ENCODE measurements around the gene FER. TPM values are rescaled to one million over a fixed set of nuclear protein-coding genes. Genes with fewer than 3 reads are reported as not detected.

Gene FER
- total RNA-seq, 1 donor from 2014 or later, result 12.3 TPM

DNA sequence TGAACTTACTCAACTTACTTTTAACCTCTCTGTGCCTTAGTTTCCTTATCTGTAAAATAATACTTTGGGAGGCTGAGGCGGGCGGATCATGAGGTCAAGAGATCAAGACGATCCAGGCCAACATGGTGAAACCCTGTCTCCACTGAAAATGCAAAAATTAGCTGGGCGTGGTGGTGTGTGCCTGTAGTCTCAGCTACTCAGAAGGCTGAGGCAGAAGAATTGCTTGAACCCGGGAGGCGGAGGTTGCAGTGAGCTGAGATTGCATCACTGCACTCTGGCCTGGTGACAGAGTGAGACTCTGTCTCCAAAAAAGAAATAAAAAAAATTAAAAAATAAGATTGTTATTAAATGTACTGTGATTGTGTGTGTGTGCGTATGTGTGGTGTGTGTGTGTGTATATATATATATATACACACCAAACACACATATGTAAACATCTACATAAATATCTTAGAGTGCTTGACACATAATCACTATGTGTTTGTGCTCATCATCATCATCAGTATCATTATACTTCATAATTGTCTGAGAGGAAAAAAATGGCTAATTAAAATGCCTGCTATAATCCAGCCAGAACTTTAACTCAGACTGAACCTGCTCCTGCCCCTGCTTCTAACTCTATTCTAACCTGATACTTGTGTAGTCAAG is 312.8 kb downstream of the FER start:
- ATAC-seq (no peak), DNase-seq (no peak)
- intact Hi-C loops (cut with micrococcal nuclease), result no loop called here

GRCh38 chr5:109062664-109063063 is 315.0 kb downstream of the FER start:
- no peak for DNase-seq
- peak; percentile 58 for ATAC-seq
- intact Hi-C loops (cut with micrococcal nuclease), result no loop called here

GRCh38 chr5:109063223-109063622 is 315.5 kb downstream of the FER start:
- ATAC-seq (no peak), DNase-seq (no peak)
- intact Hi-C loops (cut with micrococcal nuclease), result no loop called here

- no peak for ATAC-seq
- intact Hi-C loops (cut with micrococcal nuclease), result no loop called here
- DNase-seq, result no peak
Measured at GRCh38 chr5:109076741-109077140, 329.0 kb downstream of the FER start.

- intact Hi-C loops (cut with micrococcal nuclease), result no loop called here
- no peak for ATAC-seq
- DNase-seq, result no peak
Measured at GRCh38 chr5:109078448-109078847, 330.8 kb downstream of the FER start.

DNA sequence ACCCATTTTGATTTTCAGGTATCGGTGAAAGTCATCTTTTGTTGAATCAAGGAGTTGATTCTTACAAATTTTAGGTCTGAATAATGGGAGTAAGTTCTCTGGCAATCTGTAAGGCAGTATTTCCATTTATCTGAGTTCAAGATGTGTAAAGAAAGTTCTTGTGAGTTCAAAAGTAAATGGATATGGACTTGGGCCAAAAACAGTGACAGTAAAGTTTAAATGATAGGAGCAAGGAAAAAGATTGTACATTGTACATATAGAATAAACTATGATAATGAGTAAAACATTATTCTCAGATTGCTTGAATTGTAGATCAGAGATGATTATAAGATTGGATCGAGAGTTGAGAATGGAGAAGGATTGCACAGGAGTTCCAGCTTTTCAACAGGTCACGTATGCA is 332.8 kb downstream of the FER start:
- DNase-seq, result no peak
- intact Hi-C loops (cut with micrococcal nuclease), result no loop called here
- ATAC-seq, result no peak

GRCh38 chr5:109080896-109081295 is 333.2 kb downstream of the FER start:
- intact Hi-C loops (cut with micrococcal nuclease), result no loop called here

DNA sequence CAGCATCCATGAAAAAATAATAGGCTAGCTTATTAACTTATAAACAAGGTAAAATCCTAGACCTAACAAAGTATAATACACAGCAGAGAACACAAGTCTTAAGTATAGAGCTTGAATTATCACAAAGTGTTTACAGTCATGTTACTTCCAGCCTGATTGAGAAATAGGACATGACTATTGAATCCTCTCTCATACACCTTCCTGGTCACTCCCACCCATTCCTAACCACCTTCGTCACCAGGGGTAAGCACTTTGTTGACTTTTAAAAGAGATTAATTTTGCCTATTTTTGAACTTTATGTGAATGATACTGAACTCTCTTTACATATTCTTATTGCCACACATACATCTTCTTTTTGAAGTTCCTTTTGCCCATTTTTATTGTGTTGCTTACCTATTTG is 336.2 kb downstream of the FER start:
- DNase-seq, result no peak
- intact Hi-C loops (cut with micrococcal nuclease), result no loop called here
- no peak for ATAC-seq

More at GRCh38 chr5:109080896-109081295, 333.2 kb downstream of the FER start:
- no peak for ATAC-seq
- no peak for DNase-seq

GRCh38 chr5:109089191-109089590 is 341.5 kb downstream of the FER start:
- ATAC-seq (no peak), DNase-seq (no peak)
- intact Hi-C loops (cut with micrococcal nuclease), result no loop called here

DNA sequence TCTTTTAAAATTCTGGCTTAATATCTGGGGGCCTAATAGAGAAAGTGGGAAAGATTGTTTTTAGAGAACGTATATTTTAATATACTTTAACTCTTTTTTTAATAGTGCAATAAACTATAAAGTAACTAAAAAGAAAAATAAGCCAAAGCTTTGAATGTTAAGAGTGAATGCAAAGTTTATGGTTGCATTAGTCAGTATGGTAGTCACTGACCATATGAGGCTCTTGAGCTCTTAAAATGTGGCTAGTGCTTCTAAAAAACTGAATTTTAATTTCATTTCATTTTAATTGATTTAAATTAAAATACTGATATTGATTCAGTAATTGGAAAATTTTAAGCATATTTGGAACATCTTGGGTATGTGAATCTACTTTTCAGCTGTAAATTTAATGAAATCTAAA is 351.4 kb downstream of the FER start:
- intact Hi-C loops (cut with micrococcal nuclease), result no loop called here
- DNase-seq (no peak), ATAC-seq (no peak)

DNA sequence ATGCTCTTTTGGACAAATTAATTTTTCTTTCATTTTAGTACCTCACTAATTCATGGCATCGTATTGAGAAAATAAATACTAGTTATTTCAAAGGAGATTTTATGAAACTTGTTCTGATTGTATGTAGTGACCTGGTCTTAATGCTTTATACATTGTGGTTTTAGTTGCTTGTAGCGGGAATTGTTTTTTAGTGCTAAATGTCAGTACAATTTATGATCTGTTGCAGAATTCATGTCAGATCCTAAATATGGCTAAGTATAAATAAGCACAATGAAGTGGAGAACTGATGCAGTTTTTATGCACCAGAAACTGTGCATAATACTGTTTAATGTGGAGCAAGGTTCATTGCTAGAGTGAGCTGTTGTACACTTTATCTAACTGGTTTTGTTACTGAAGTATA is 353.3 kb downstream of the FER start:
- intact Hi-C loops (cut with micrococcal nuclease), result no loop called here

GRCh38 chr5:109102096-109102690 is 354.5 kb downstream of the FER start:
- DNase-seq (no peak), ATAC-seq (no peak)
- intact Hi-C loops (cut with micrococcal nuclease), result no loop called here

More for the DNA sequence above, 353.3 kb downstream of the FER start:
- ATAC-seq, result no peak
- no peak for DNase-seq

DNA sequence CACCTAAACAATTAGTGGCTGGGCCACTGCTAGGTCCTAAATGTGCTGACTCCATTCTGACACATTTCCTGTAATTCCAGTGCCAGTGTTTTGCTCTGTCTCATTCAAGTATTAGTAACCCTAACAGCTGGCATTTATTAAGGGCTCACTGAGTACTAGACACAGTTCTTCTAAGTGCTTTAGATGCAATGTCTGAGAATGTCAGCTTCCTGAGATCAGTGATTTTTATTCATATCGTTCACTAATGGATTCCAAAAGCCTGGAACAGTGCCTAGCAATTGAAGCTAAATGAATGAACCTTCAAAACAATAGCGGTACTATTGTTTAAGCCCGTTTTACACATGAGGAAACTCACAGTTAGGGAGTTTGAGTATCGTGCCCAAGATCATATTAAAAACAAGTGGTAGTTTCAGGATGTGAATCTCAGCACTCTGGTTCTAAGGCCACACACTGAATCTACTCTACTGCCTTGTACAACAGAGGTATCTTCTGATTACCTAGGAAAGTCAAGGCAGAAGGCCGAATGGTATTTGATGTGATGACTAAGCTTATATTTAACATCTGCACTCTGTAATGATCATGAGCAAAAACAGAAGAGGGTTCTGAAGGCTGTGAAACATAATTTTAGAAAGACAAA is 358.1 kb downstream of the FER start:
- intact Hi-C loops (cut with micrococcal nuclease), result no loop called here
- ATAC-seq, result peak; percentile 87
- no peak for DNase-seq

DNA sequence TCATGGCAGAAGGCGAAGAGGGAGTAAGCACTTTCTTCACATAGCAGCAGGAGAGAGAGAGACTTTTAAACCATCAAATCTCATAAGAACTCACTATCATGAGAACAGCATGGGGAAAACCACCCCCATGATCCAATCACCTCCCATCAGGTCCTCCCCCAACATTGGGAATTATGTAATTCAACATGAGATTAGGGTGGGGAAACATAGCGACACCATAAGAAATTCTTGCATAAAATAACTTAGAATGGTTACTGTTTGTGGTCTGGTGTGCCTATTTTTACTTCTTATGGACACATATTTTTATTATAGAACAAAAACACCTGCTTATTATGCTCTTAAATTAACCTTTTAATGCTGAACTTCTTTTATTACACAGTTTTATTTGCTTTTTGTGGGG is 364.0 kb downstream of the FER start:
- DNase-seq (no peak), ATAC-seq (no peak)
- intact Hi-C loops (cut with micrococcal nuclease), result no loop called here

GRCh38 chr5:109113608-109114007 is 365.9 kb downstream of the FER start:
- intact Hi-C loops (cut with micrococcal nuclease), result no loop called here
- no peak for DNase-seq
- ATAC-seq, result no peak

- DNase-seq (no peak), ATAC-seq (no peak)
- intact Hi-C loops (cut with micrococcal nuclease), result no loop called here
Measured at GRCh38 chr5:109121225-109121624, 373.5 kb downstream of the FER start.

DNA sequence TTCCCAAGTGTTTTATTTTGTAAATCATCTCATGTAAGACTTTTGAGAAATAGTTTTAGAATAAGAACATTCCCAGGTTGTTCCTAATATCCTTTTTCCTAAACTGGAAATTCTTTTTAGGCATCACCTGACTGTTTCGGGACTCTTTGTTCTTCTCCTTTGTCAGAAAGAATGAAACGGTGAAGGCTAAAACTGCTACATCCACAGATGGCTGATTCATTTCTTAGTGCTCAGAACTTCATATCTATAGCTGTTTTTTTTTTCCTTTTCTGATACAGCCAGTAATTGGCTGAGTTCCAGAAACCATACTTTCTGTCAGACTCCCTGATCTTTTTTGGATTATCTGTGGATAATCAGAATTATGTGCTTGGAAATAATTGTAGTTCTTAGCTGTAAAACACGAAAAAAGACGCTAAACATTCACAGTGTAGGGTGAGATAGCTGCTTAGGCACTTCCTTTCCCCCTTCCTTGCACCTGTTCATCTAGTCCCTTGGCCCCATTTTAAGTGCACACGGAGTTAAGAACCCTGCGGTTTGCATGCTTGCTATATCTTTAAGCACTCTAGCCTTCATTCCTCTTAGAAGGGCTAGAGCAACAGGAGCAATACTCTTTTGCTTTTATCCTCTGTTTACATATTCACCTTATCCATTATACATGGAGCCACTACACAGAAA is 378.2 kb downstream of the FER start:
- intact Hi-C loops (cut with micrococcal nuclease), result no loop called here
- DNase-seq, result no peak
- no peak for ATAC-seq

- intact Hi-C loops (cut with micrococcal nuclease), result no loop called here
- DNase-seq (no peak), ATAC-seq (no peak)
Measured at GRCh38 chr5:109126481-109126880, 378.8 kb downstream of the FER start.

GRCh38 chr5:109136906-109137305 is 389.2 kb downstream of the FER start:
- intact Hi-C loops (cut with micrococcal nuclease), result no loop called here
- DNase-seq (no peak), ATAC-seq (no peak)

Data from left ventricle myocardium superior (tissue), 1 donor.